GM12878 (cell line): Measurements from ENCODE around the gene PHACTR3.

ENCODE experiments used
- CEBPB ChIP-seq, 2 experiments: fragments of 150-350 bp in 1 of 2; IDR thresholded peaks; 2 replicates each; pipeline ENCODE4 v1.6.1; 2012 to 2014; ENCODE audit warnings: low read depth in 2 of 2, low read length in 2 of 2, borderline replicate concordance in 1 of 2, inconsistent platforms in 1 of 2
- CTCF ChIP-seq, 3 experiments: IDR thresholded peaks in 2 of 3; conservative IDR thresholded peaks in 1 of 3; 2 replicates each; pipeline ENCODE4 v1.5.1; 2011; ENCODE audit warnings: low read depth in 3 of 3, low read length in 3 of 3, mild to moderate bottlenecking in 3 of 3, control low read depth in 2 of 3, moderate library complexity in 2 of 3, inconsistent platforms in 1 of 3, mixed read lengths in 1 of 3; ENCODE audit not compliant: control insufficient read depth in 2 of 3, insufficient read depth in 1 of 3; ENCODE audit errors: extremely low read depth in 1 of 3
- FOXK2 ChIP-seq: fragments of 450-650 bp; IDR thresholded peaks from 2 replicates; pipeline ENCODE4 v1.6.1; 2017; ENCODE audit warnings: mild to moderate bottlenecking, moderate library complexity
- KDM1A ChIP-seq: fragments of 200-600 bp; sonication (generic); IDR thresholded peaks from 2 replicates; pipeline ENCODE4 v1.6.1; 2016; ENCODE audit warnings: borderline replicate concordance
- POLR2AphosphoS5 ChIP-seq: IDR thresholded peaks from 2 replicates; pipeline ENCODE4 v1.6.1; 2011; ENCODE audit warnings: mild to moderate bottlenecking, low read length, inconsistent platforms
- RFX5 ChIP-seq: IDR thresholded peaks from 2 replicates; pipeline ENCODE4 v1.6.1; 2011; ENCODE audit warnings: low read depth, low read length, improper control_type of control experiment
- SRF ChIP-seq, 2 experiments: IDR thresholded peaks; 2 replicates each; pipeline ENCODE4 v1.6.1; 2011; ENCODE audit warnings: low read depth in 2 of 2, low read length in 2 of 2, mild to moderate bottlenecking in 1 of 2, moderate library complexity in 1 of 2
- TAF1 ChIP-seq: IDR thresholded peaks from 2 replicates; pipeline ENCODE4 v1.6.1; 2011; ENCODE audit warnings: mild to moderate bottlenecking, low read depth, low read length, borderline replicate concordance
- TCF12 ChIP-seq: IDR thresholded peaks from 2 replicates; pipeline ENCODE4 v1.6.1; 2011; ENCODE audit warnings: low read depth, mild to moderate bottlenecking, low read length
- WRNIP1 ChIP-seq: IDR thresholded peaks from 2 replicates; pipeline ENCODE4 v1.6.1; 2011; ENCODE audit warnings: low read depth, low read length, improper control_type of control experiment, borderline replicate concordance
- YY1 ChIP-seq: IDR thresholded peaks from 2 replicates; pipeline ENCODE4 v1.6.1; 2011; ENCODE audit warnings: low read depth, mild to moderate bottlenecking, low read length
- ZBTB40 ChIP-seq: fragments of 450-650 bp; IDR thresholded peaks from 2 replicates; pipeline ENCODE4 v1.6.1; 2016; ENCODE audit warnings: mild to moderate bottlenecking, moderate library complexity, borderline replicate concordance

GRCh38 chr20:59701236-59701635 lies 96.9 kb downstream of the PHACTR3 start:
- TF ChIP-seq YY1 (no peak), WRNIP1 (no peak), TAF1 (no peak), SRF (IDR thresholded peaks at IDR 0.05; ENCODE audit: low read depth in 2 of 2, low read length in 2 of 2) (no peak), ZBTB40 (no peak), CEBPB (IDR thresholded peaks at IDR 0.05; ENCODE audit: borderline replicate concordance in 1 of 2, low read depth in 2 of 2, low read length in 2 of 2) (no peak), POLR2AphosphoS5 (no peak), CTCF (IDR thresholded peaks at IDR 0.05 in 2 of 3, conservative IDR thresholded peaks at IDR 0.05 in 1 of 3; ENCODE audit: control insufficient read depth in 2 of 3, extremely low read depth in 1 of 3, insufficient read depth in 1 of 3, low read depth in 3 of 3, low read length in 3 of 3) (no peak), FOXK2 (no peak), KDM1A (no peak), TCF12 (no peak), RFX5 (no peak)
